Left ventricle myocardium inferior (tissue), 1 donor: ENCODE data around the gene MEF2A. TPM values are rescaled to one million over a fixed set of nuclear protein-coding genes. Genes with fewer than 3 reads are reported as not detected.

Experiments
- DNase-seq: peaks from one replicate; pipeline ENCODE4 v3.0.0-alpha.2; 2020
- H3K27ac ChIP-seq: fragments of 200-600 bp; replicated peaks from 2 replicates; pipeline ENCODE4 v1.8.0; 2021
- H3K27me3 ChIP-seq: fragments of 200-600 bp; 2 replicates; pipeline ENCODE4 v1.8.0; 2021; ENCODE audit warnings: low read depth
- H3K36me3 ChIP-seq: fragments of 200-600 bp; 2 replicates; pipeline ENCODE4 v1.8.0; 2021
- H3K4me1 ChIP-seq: fragments of 200-600 bp; 2 replicates; pipeline ENCODE4 v1.8.0; 2021
- H3K4me3 ChIP-seq: fragments of 200-600 bp; 2 replicates; pipeline ENCODE4 v1.8.0; 2021; ENCODE audit warnings: mild to moderate bottlenecking, moderate library complexity
- H3K9me3 ChIP-seq: fragments of 200-600 bp; replicated peaks from 2 replicates; pipeline ENCODE4 v1.8.0; 2021
- intact Hi-C: fragments of 100-400 bp; cut with micrococcal nuclease; formaldehyde crosslinking; loops from one replicate; pipeline ENCODE4 v1.11.0; 2022
- total RNA-seq: library from RNA; stranded (reverse); fragmentation: NEBNext Ultra II Directional; extraction: Animal tissue kit (Norgen Biotek cat#: 25700); gene quantifications from one replicate; pipeline ENCODE4 v1.2.1, GENCODE V29; 2021
- TF ChIP-seq, protein P1 (sequence below): fragments of 200-600 bp; IDR thresholded peaks from 2 replicates; pipeline ENCODE4 v1.8.0; 2021; ENCODE audit warnings: antibody characterized with exemption, mild to moderate bottlenecking, borderline replicate concordance
- donor health status: DM: no; HTN: yes; CAD: no; lungs with severe emphysema.

Gene MEF2A
- total RNA-seq, 1 donor from 2014 or later, result 152 TPM

DNA sequence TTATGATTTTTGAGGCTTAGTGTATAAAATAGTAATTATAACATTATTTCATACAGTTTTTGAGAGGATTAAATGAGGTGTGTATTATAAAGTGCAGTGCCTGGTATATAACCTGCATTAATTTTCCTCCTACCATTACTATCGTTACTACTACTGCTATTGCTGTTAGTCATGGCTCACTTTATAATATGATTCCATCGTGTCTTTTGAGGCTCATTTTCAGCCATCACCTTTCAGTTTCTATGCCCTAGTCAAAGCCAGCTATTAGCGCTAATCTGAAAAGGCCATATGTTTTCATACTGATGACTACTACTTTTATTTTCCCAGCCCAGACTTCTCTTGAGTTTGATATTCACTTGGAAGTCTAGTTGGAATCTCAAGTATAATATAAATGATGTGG is 5.5 kb downstream of the MEF2A start:
- Histone ChIP-seq H3K36me3 (no peaks in the 10 kb centered on the region), H3K27ac (no peak overlapping the region), H3K4me3 (no peak overlapping the region), H3K9me3 (no peaks in the 10 kb centered on the region), H3K27me3 (no peaks in the 10 kb centered on the region), H3K4me1 (peaks cover 98% of the 10 kb centered on the region)
- TF ChIP-seq, protein P1, sequence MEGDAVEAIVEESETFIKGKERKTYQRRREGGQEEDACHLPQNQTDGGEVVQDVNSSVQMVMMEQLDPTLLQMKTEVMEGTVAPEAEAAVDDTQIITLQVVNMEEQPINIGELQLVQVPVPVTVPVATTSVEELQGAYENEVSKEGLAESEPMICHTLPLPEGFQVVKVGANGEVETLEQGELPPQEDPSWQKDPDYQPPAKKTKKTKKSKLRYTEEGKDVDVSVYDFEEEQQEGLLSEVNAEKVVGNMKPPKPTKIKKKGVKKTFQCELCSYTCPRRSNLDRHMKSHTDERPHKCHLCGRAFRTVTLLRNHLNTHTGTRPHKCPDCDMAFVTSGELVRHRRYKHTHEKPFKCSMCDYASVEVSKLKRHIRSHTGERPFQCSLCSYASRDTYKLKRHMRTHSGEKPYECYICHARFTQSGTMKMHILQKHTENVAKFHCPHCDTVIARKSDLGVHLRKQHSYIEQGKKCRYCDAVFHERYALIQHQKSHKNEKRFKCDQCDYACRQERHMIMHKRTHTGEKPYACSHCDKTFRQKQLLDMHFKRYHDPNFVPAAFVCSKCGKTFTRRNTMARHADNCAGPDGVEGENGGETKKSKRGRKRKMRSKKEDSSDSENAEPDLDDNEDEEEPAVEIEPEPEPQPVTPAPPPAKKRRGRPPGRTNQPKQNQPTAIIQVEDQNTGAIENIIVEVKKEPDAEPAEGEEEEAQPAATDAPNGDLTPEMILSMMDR, result no peak
- DNase-seq, result no peak
- intact Hi-C loops, result loop anchor here (10.0 kb wide), 1 partner anchor 114 kb away; no protein-coding TSS in a partner anchor

DNA sequence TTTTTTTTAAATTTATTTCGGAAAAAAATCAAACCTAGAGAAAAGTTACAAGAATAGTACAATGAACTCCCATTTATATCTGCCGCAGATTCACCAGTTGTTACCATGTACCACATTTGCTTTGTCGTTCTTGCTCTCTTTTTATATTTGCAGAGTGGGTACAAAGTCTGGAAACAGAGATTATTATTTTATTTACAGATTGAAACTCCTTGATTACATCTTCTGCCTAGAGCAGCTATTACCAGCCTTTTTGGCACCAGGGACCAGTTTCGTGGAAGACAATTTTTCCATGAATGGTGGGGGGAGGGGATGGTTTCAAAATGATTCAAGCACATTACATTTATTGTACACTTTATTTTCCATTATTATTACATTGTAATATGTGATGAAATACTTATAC is 8.3 kb downstream of the MEF2A start:
- peaks cover 99% of the 10 kb centered on the region for H3K4me1 ChIP-seq
- intact Hi-C loops, result loop anchor here (10.0 kb wide), 1 partner anchor 111 kb away; no protein-coding TSS in a partner anchor

DNA sequence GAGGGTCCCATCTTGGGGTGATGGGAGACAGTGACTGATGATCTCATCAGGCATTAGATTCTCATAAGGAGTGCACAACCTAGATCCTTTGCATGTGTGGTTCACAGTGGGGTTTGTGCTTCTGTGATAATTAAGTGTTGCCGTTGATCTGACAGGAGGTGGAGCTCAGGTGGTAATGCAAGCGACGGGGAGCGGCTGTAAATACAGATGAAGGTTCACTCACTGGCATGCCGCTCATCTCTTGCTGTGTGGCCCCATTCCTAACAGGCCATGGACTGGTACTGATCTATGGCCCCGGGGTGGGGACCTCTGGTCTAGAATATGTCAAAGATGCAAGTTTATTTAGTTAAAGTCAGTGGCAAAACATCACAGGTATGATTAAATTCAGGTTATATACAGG is 8.7 kb downstream of the MEF2A start:
- H3K4me1 ChIP-seq, result peaks cover 99% of the 10 kb centered on the region
- DNase-seq, result no peak
- TF ChIP-seq, protein P1, result no peak
- H3K4me3 ChIP-seq, result no peak overlapping the region
- intact Hi-C loops, result loop anchor here (10.0 kb wide), 1 partner anchor 110 kb away; no protein-coding TSS in a partner anchor
- H3K36me3 ChIP-seq, result no peaks in the 10 kb centered on the region
- no peaks in the 10 kb centered on the region for H3K9me3 ChIP-seq
- H3K27me3 ChIP-seq, result no peaks in the 10 kb centered on the region
- H3K27ac ChIP-seq, result peak overlapping the region; percentile 12

More for the DNA sequence above, 8.3 kb downstream of the MEF2A start:
- no peaks in the 10 kb centered on the region for H3K9me3 ChIP-seq
- peak overlapping the region; percentile 12 for H3K27ac ChIP-seq
- no peak for DNase-seq
- H3K27me3 ChIP-seq, result no peaks in the 10 kb centered on the region
- no peaks in the 10 kb centered on the region for H3K36me3 ChIP-seq
- TF ChIP-seq, protein P1, result no peak
- H3K4me3 ChIP-seq, result no peak overlapping the region

DNA sequence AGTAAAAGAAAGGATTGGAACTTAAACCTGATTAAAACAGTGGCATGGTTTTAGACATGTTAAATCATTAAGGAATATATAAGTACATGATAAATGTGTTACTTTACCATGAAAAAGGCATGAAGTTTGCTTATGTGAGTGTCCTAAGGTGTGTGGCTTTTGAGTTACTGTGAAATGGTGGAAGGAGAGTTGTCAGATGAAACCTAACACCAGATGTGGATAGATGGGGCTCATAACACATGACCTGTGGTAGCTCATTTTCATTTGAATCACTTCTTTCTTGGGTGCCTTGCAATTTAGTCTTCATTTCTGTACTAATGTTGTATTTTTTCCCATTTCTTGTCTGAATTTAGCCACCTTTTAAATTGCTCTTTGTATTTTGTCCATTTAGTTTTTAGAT is 13.0 kb downstream of the MEF2A start:
- no peak overlapping the region for H3K27ac ChIP-seq
- no peak for DNase-seq
- intact Hi-C loops, result loop anchor here (10.0 kb wide), 1 partner anchor 106 kb away; no protein-coding TSS in a partner anchor
- peak overlapping the region; percentile 3 for H3K4me3 ChIP-seq
- H3K36me3 ChIP-seq, result no peaks in the 10 kb centered on the region
- no peaks in the 10 kb centered on the region for H3K9me3 ChIP-seq
- H3K4me1 ChIP-seq, result peaks cover 99% of the 10 kb centered on the region
- no peaks in the 10 kb centered on the region for H3K27me3 ChIP-seq
- TF ChIP-seq, protein P1, result no peak

DNA sequence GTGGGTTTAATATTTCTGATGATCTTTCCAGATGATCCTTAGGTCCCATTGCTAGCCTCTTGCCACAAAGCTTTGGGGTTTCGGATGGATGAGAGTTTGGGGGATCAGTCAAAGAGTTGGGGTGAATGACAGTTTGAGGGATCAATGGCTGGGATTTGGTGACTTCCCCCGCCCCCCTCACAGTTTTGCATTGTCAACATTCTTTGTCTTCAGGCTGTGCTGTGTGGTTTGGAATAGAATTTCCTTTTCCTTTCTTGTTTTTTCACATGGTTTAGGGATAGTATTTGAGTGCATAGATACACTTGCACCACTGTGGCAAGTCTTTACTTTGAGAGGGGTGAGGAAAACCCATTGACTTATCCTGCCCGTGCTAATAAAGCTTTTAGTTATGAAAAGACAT is 14.3 kb downstream of the MEF2A start:
- Histone ChIP-seq H3K36me3 (no peaks in the 10 kb centered on the region), H3K4me1 (peaks cover 87% of the 10 kb centered on the region), H3K27ac (no peak overlapping the region), H3K27me3 (no peaks in the 10 kb centered on the region), H3K9me3 (peaks cover 6% of the 10 kb centered on the region), H3K4me3 (peak overlapping the region; percentile 5)
- DNase-seq, result no peak
- TF ChIP-seq, protein P1, result no peak
- intact Hi-C loops, result no loop called here
